Astrocyte (in vitro differentiated cells and primary cell): ENCODE data around the gene USP15. TPM values are rescaled to one million over a fixed set of nuclear protein-coding genes. Genes with fewer than 3 reads are reported as not detected.
"Not testable (repeated sequence)": the region's sequence is repeated elsewhere in the genome, so short reads cannot be mapped to it uniquely, and the experiment has no call there.

Experiments
- DNase-seq: peaks from one replicate; pipeline ENCODE4 v3.0.0-alpha.2; 2010; ENCODE audit warnings: low read depth
- FAIRE-seq: peaks from 2 replicates; lab custom pipeline; 2011; peaks lifted over from hg19 to GRCh38; lab: Jason Lieb, UNC
- H2AFZ ChIP-seq: 2 replicates; pipeline ENCODE4 v1.6.0; 2012; ENCODE audit warnings: low read depth, low read length, inconsistent platforms
- H3K27ac ChIP-seq: 2 replicates; pipeline ENCODE4 v1.5.1; 2011; ENCODE audit warnings: low read depth, low read length, inconsistent platforms
- H3K27me3 ChIP-seq: 2 replicates; pipeline ENCODE4 v1.6.0; 2011; ENCODE audit warnings: low read length, inconsistent platforms; ENCODE audit not compliant: insufficient read depth
- H3K36me3 ChIP-seq: 2 replicates; pipeline ENCODE4 v1.5.1; 2011; ENCODE audit warnings: low read length, inconsistent platforms; ENCODE audit not compliant: insufficient read depth
- H3K4me1 ChIP-seq: 2 replicates; pipeline ENCODE4 v1.5.1; 2011; ENCODE audit warnings: low read length, inconsistent platforms; ENCODE audit not compliant: insufficient read depth
- H3K4me2 ChIP-seq: 2 replicates; pipeline ENCODE4 v1.6.0; 2012; ENCODE audit warnings: low read length, inconsistent platforms
- H3K4me3 ChIP-seq: 2 replicates; pipeline ENCODE4 v1.5.1; 2011; ENCODE audit warnings: low read depth, mild to moderate bottlenecking, low read length, inconsistent platforms; ENCODE audit not compliant: insufficient read depth
- H3K79me2 ChIP-seq: 2 replicates; pipeline ENCODE4 v1.6.0; 2012; ENCODE audit warnings: mild to moderate bottlenecking, low read length, inconsistent platforms; ENCODE audit not compliant: insufficient read depth
- H3K9ac ChIP-seq: 2 replicates; pipeline ENCODE4 v1.6.0; 2012; ENCODE audit warnings: mild to moderate bottlenecking, low read length, inconsistent platforms
- H3K9me3 ChIP-seq: 2 replicates; pipeline ENCODE4 v1.5.1; 2012; ENCODE audit warnings: low read depth, mild to moderate bottlenecking, low read length, inconsistent platforms; ENCODE audit not compliant: insufficient read depth
- H4K20me1 ChIP-seq: 2 replicates; pipeline ENCODE4 v1.6.0; 2012; ENCODE audit warnings: low read length, inconsistent platforms; ENCODE audit not compliant: insufficient read depth
- H3K27ac Mint-ChIP-seq: one replicate; pipeline ENCODE4 v1.8.0; 2021; ENCODE audit warnings: mild to moderate bottlenecking, mixed read lengths; ENCODE audit not compliant: unreplicated experiment
- H3K27me3 Mint-ChIP-seq: one replicate; pipeline ENCODE4 v1.8.0; 2021; ENCODE audit warnings: low read depth, mixed read lengths; ENCODE audit not compliant: unreplicated experiment
- H3K36me3 Mint-ChIP-seq: one replicate; pipeline ENCODE4 v1.8.0; 2021; ENCODE audit warnings: low read depth, mixed read lengths; ENCODE audit not compliant: unreplicated experiment
- H3K4me1 Mint-ChIP-seq: one replicate; pipeline ENCODE4 v1.8.0; 2021; ENCODE audit warnings: low read depth, mixed read lengths; ENCODE audit not compliant: unreplicated experiment
- H3K4me3 Mint-ChIP-seq: one replicate; pipeline ENCODE4 v1.8.0; 2021; ENCODE audit warnings: mild to moderate bottlenecking, moderate library complexity, mixed read lengths; ENCODE audit not compliant: unreplicated experiment
- H3K9me3 Mint-ChIP-seq: one replicate; pipeline ENCODE4 v1.8.0; 2021; ENCODE audit warnings: mild to moderate bottlenecking, mixed read lengths; ENCODE audit not compliant: unreplicated experiment
- EZH2 ChIP-seq: IDR thresholded peaks from 2 replicates; pipeline ENCODE4 v1.6.1; 2012; ENCODE audit warnings: mild to moderate bottlenecking, low read length, inconsistent platforms; ENCODE audit not compliant: insufficient read depth
- total RNA-seq: library from RNA; stranded (reverse); gene quantifications from 2 replicates; pipeline ENCODE4 v1.2.1, GENCODE V29; 2021
- TF ChIP-seq, protein P1 (sequence below): IDR thresholded peaks from 2 replicates; pipeline ENCODE4 v1.5.1; 2011; ENCODE audit warnings: low read depth, mild to moderate bottlenecking, inconsistent platforms, low read length, moderate library complexity; ENCODE audit not compliant: insufficient read depth

Gene USP15
- total RNA-seq, 1 donor from 2014 or later = 81.9 TPM

DNA sequence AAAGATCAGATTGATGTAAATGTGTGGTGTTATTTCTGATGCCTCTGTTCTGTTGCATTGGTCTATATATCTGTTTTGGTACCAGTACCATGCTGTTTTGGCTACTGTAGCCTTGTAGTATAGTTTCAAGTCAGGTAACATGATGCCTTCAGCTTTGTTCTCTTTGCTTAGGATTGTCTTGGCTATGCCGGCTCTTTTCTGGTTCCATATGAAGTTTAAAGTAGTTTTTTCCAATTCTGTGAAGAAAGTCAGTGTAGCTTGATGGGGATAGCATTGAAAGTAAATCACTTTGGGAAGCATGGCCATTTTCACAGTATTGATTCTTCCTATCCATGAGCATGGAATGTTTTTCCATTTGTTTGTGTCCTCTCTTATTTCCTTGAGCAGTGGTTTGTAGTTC is 105.6 kb downstream of the USP15 start:
- H3K27ac ChIP-seq, H2AFZ ChIP-seq, H3K4me1 ChIP-seq, H3K4me3 Mint-ChIP-seq, DNase-seq, H3K4me3 ChIP-seq, FAIRE-seq, H3K27me3 Mint-ChIP-seq, H3K9me3 Mint-ChIP-seq, H3K27me3 ChIP-seq, H3K4me1 Mint-ChIP-seq, H3K4me2 ChIP-seq, H3K9me3 ChIP-seq, H3K36me3 ChIP-seq, H3K27ac Mint-ChIP-seq, H3K9ac ChIP-seq: not testable (repeated sequence)
- H3K79me2 ChIP-seq = peaks cover 22% of the 10 kb centered on the region
- H4K20me1 ChIP-seq = peaks cover 15% of the 10 kb centered on the region
- peaks cover 22% of the 10 kb centered on the region for H3K36me3 Mint-ChIP-seq

- not testable (repeated sequence) for H3K9me3 Mint-ChIP-seq, H3K9me3 ChIP-seq, H3K36me3 ChIP-seq, H3K9ac ChIP-seq, H3K27me3 Mint-ChIP-seq, H3K27ac ChIP-seq, DNase-seq, H3K4me1 ChIP-seq, H3K4me3 Mint-ChIP-seq, H3K27me3 ChIP-seq, H3K4me2 ChIP-seq, H4K20me1 ChIP-seq, H3K27ac Mint-ChIP-seq, H3K4me1 Mint-ChIP-seq, H3K4me3 ChIP-seq, FAIRE-seq, H2AFZ ChIP-seq
- peaks cover 22% of the 10 kb centered on the region for H3K36me3 Mint-ChIP-seq
- H3K79me2 ChIP-seq = peaks cover 22% of the 10 kb centered on the region
These were observed 108.4 kb downstream of the USP15 start for GRCh38 chr12:62368430-62369223.

GRCh38 chr12:62370189-62370588 is 110.0 kb downstream of the USP15 start:
- no peak for FAIRE-seq
- Histone ChIP-seq H3K4me1 (no peaks in the 10 kb centered on the region), H2AFZ (no peak overlapping the region), H3K36me3 (no peaks in the 10 kb centered on the region), H3K4me2 (no peak overlapping the region), H3K79me2 (peaks cover 13% of the 10 kb centered on the region), H3K9ac (no peak overlapping the region), H3K27ac (no peak overlapping the region), H4K20me1 (peaks cover 7% of the 10 kb centered on the region), H3K9me3 (no peaks in the 10 kb centered on the region), H3K27me3 (no peaks in the 10 kb centered on the region), H3K4me3 (no peak overlapping the region)
- Mint-ChIP-seq H3K36me3 (peaks cover 17% of the 10 kb centered on the region), H3K4me1 (peaks cover 3% of the 10 kb centered on the region), H3K4me3 (no peak overlapping the region), H3K27ac (no peak overlapping the region), H3K27me3 (no peaks in the 10 kb centered on the region), H3K9me3 (peaks cover 4% of the 10 kb centered on the region)
- DNase-seq = no peak
- TF ChIP-seq, protein P1, sequence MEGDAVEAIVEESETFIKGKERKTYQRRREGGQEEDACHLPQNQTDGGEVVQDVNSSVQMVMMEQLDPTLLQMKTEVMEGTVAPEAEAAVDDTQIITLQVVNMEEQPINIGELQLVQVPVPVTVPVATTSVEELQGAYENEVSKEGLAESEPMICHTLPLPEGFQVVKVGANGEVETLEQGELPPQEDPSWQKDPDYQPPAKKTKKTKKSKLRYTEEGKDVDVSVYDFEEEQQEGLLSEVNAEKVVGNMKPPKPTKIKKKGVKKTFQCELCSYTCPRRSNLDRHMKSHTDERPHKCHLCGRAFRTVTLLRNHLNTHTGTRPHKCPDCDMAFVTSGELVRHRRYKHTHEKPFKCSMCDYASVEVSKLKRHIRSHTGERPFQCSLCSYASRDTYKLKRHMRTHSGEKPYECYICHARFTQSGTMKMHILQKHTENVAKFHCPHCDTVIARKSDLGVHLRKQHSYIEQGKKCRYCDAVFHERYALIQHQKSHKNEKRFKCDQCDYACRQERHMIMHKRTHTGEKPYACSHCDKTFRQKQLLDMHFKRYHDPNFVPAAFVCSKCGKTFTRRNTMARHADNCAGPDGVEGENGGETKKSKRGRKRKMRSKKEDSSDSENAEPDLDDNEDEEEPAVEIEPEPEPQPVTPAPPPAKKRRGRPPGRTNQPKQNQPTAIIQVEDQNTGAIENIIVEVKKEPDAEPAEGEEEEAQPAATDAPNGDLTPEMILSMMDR = no peak
- TF ChIP-seq EZH2 = no peak
